T-helper 17 cell (primary cell): ENCODE measurements around the gene TOMM7. TPM values are rescaled to one million over a fixed set of nuclear protein-coding genes. Genes with fewer than 3 reads are reported as not detected.

Experiments used
- ATAC-seq: fragments of 150-1000 bp; cut with Tn5 transposase; 2 replicates; pipeline ENCODE4 v1.10.0; 2021; ENCODE audit warnings: mild to moderate bottlenecking, moderate library complexity
- DNase-seq, 3 donors: peaks; one replicate each; pipeline versions ENCODE4 v3.0.0 to v3.0.0-alpha.2; 2020 to 2021
- H3K9me3 ChIP-seq: one replicate; pipeline ENCODE4 v1.7.0; 2013; ENCODE audit warnings: low read length, mild to moderate bottlenecking; ENCODE audit not compliant: control insufficient read depth, poor library complexity, severe bottlenecking
- H3K27ac Mint-ChIP-seq: one replicate; pipeline ENCODE4 v1.8.0; 2022; ENCODE audit warnings: mild to moderate bottlenecking, moderate library complexity, mixed read lengths
- H3K27me3 Mint-ChIP-seq: one replicate; pipeline ENCODE4 v1.8.0; 2022; ENCODE audit warnings: mixed read lengths
- H3K36me3 Mint-ChIP-seq: one replicate; pipeline ENCODE4 v1.8.0; 2022; ENCODE audit warnings: low read depth, mixed read lengths
- H3K4me1 Mint-ChIP-seq: one replicate; pipeline ENCODE4 v1.8.0; 2022; ENCODE audit warnings: mild to moderate bottlenecking, mixed read lengths
- H3K4me3 Mint-ChIP-seq: one replicate; pipeline ENCODE4 v1.8.0; 2022; ENCODE audit warnings: mild to moderate bottlenecking, moderate library complexity, mixed read lengths
- total RNA-seq, 4 donors: library from RNA in 2 of 4; stranded (reverse) in 2 of 4; gene quantifications; one replicate each; pipeline ENCODE4 v1.2.3 and lab custom pipeline; 2022 to 2026

The TOMM7 gene
- total RNA-seq, 2 donors from 2014 or later = 425 to 606 TPM

DNA sequence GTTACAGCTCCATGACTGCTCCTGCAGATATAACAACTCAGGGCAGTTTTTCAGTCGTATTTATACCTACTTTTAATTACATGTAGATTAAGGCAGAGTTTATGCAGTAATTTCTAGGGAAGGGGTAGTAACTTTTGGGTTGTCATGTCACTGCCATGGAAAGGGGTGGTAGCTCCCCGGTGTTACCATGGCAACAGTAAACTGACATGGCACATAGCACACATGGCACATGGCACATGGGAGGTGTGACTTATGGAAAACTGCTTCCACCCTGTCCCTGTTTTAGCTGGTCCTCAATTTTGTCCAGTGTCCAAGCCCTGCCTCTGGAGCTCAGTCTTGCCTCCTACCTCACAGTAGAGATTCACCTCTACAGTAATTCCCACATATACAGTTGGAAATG lies 3.9 kb upstream of the TOMM7 start:
- H3K36me3 Mint-ChIP-seq = peaks cover 5% of the 10 kb centered on the region
- no peak overlapping the region for H3K27ac Mint-ChIP-seq

DNA sequence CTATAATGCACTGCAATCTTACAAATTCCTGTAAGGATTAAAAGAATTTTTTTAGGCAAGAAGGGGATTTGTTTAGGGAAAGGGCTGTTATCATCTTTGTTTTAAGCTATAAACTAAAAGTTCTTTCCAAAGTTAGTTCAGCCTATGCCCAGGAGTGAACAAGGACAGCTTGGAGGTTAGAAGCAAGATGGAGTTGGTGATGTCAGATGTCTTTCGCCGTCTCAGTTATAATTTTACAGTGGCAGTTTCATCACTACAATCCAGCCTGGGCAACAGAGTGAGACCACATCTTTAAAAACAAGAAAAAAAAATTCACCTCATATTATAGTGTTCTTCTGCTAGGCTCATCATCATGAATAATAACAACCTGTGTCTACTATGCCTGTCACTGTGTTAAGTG lies 2.1 kb upstream of the TOMM7 start:
- Mint-ChIP-seq H3K27me3 (peaks cover 28% of the 10 kb centered on the region), H3K36me3 (peaks cover 5% of the 10 kb centered on the region), H3K27ac (no peak overlapping the region), H3K4me3 (no peak overlapping the region), H3K4me1 (peaks cover 14% of the 10 kb centered on the region)
- ATAC-seq (no peak), DNase-seq (no peak)
- no peaks in the 10 kb centered on the region for H3K9me3 ChIP-seq

More for the DNA sequence above, 3.9 kb upstream of the TOMM7 start:
- DNase-seq = no peak
- no peaks in the 10 kb centered on the region for H3K9me3 ChIP-seq
- H3K27me3 Mint-ChIP-seq = peaks cover 34% of the 10 kb centered on the region
- no peak for ATAC-seq
- peaks cover 5% of the 10 kb centered on the region for H3K4me1 Mint-ChIP-seq
- no peak overlapping the region for H3K4me3 Mint-ChIP-seq

DNA sequence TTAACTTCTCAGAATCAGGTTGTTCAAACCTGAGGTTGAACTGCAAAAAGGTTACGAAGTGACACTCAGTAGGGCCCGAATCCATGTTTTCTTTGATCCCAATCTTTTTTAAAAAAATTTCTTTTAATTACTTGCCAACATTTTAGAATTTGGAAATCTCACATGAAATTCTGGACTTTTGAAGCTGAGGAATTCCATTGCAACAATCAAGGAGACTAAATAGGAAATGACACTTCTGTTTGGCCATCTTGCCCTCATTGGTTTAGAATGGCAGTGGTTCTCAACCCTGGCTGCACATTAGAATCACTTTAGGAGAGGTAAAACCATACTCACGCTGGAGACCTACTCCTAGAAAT lies 471 bp upstream of the TOMM7 start:
- Mint-ChIP-seq H3K36me3 (peaks cover 3% of the 10 kb centered on the region), H3K4me1 (peaks cover 17% of the 10 kb centered on the region), H3K27me3 (peaks cover 21% of the 10 kb centered on the region), H3K4me3 (peak overlapping the region; percentile 99), H3K27ac (peak overlapping the region; percentile 99)
- no peaks in the 10 kb centered on the region for H3K9me3 ChIP-seq
- DNase-seq = no peak
- no peak for ATAC-seq

DNA sequence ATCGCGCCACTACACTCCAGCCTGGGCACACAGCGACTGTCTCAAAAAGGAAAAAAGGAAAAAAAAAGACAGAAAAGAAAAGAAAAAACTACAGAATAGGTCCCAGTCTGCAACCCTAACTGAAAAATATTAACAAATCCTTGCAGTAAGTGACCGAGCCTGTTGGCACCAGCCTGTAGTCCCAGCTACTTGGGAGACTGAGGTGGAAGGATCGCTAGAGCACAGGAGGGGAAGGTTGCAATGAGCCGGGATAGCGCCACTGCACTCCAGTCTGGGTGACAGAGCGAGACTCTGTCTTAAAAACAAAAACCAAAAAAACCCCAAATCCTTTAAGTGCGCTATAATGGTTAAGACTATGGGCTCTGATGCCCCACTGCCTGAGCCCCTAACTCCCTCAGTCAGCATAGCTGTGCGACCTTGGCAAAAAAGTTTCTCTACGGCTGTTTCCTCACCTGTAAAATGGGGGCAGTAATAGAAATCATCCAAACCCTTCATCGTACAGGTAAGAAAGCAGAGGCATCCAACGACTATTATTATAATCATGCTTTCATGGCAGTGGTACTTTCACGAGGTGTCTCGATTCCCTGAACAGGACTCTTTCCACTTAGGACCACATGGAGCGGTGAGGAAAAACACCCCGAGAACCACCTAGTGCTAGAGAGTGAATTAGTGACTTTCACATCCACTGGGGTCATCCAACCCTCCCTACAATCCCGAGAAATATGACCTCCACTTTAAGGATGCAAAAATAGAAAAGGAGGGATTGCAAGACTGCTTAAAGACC lies 755 bp downstream of the TOMM7 start:
- no peak for DNase-seq
- Mint-ChIP-seq H3K27ac (peak overlapping the region; percentile 99), H3K4me1 (peaks cover 20% of the 10 kb centered on the region), H3K4me3 (peak overlapping the region; percentile 99), H3K36me3 (peaks cover 3% of the 10 kb centered on the region), H3K27me3 (peaks cover 21% of the 10 kb centered on the region)
- ATAC-seq = peak; percentile 10
- no peaks in the 10 kb centered on the region for H3K9me3 ChIP-seq

DNA sequence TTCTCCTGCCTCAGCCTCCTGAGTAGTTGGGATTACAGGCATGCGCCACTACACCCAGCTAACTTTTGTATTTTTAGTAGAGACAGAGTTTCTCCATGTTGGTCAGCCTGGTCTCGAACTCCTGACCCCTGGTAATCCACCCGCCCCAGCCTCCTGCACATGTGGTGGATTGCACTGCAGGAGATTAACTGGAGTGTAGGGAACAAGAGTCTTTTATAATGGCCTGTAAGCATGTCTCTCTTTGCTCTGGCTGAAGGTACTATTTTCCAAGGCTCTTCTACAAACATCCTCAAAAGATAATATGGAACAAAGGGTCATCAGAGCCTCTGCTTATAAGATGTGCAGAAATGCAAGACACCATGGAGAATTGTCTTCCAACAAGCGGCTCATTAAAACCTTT lies 3.2 kb downstream of the TOMM7 start:
- Mint-ChIP-seq H3K27ac (peak overlapping the region; percentile 99), H3K4me1 (peaks cover 31% of the 10 kb centered on the region), H3K36me3 (peaks cover 6% of the 10 kb centered on the region)

DNA sequence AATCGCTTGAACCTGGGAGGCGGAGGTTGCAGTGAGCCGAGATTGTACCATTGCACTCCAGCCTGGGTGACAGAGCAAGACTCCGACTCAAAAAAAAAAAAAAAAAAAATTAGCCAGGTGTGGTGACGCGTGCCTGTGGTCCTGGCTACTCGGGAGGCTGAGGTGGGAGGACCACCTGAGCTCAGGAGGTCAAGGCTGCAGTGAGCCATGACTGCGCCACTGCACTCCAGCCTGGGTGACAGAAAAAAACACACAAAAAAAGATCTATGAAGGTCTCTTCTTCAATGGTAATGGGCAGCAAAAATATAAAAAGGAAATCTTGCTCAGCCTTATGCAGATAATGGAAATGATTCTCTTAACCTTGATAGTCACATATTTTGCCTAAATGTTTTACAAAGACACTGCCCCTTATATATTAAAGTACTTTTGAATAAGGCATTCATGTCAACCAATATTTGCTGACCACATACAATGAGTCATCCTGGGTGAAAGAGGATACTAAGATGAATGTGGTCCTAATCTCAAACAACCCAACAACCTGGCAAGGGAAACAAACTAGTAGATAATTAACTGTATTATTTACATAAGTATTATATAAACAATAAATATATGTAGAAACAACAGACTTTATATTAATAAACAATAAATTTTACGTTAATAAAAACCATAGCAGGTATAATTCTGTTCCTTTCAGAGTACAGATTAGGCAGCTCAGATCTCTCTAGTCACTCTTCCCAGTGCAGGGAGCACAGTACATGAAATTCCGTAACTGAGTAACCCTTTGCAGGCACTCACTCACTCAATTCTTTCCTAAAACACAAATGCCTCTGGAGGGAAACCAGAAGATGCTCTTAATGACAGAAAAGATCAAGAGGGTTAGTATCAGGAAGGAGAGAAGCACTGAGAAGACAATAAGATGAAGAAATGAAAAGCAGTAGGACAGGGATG lies 8.1 kb downstream of the TOMM7 start:
- H3K4me1 Mint-ChIP-seq = peaks cover 15% of the 10 kb centered on the region
- ATAC-seq (no peak), DNase-seq (no peak)
- no peaks in the 10 kb centered on the region for H3K9me3 ChIP-seq
- H3K36me3 Mint-ChIP-seq = peaks cover 7% of the 10 kb centered on the region
- H3K4me3 Mint-ChIP-seq = no peak overlapping the region
- no peaks in the 10 kb centered on the region for H3K27me3 Mint-ChIP-seq
- peak overlapping the region; percentile 91 for H3K27ac Mint-ChIP-seq

More for the DNA sequence above, 3.2 kb downstream of the TOMM7 start:
- no peak for DNase-seq
- Mint-ChIP-seq H3K4me3 (no peak overlapping the region), H3K27me3 (peaks cover 10% of the 10 kb centered on the region)
- H3K9me3 ChIP-seq = no peaks in the 10 kb centered on the region
- no peak for ATAC-seq

DNA sequence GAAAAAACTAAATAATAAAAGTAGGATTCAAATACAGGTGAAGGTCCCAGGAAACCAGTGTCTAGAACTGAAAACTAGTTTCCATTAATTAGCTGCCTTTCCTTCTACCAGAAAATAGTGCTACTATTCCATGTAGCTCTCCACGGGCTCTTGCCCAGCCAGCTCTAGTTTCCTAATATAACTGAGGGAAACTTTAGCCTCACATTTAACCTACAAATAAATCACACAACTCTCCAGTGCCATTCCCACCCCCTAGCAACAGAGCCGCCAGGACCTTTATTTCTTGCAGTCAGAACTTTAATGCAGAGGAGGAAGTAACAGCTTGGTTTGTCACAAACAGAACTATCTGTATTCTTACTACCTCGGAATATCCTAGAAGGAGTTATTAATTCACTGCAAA lies 10.3 kb downstream of the TOMM7 start:
- H3K4me3 Mint-ChIP-seq = no peak overlapping the region
- H3K4me1 Mint-ChIP-seq = peaks cover 14% of the 10 kb centered on the region
- no peak for ATAC-seq
- H3K27me3 Mint-ChIP-seq = no peaks in the 10 kb centered on the region
- no peak overlapping the region for H3K27ac Mint-ChIP-seq
- no peak for DNase-seq
- no peaks in the 10 kb centered on the region for H3K9me3 ChIP-seq
- peaks cover 7% of the 10 kb centered on the region for H3K36me3 Mint-ChIP-seq

DNA sequence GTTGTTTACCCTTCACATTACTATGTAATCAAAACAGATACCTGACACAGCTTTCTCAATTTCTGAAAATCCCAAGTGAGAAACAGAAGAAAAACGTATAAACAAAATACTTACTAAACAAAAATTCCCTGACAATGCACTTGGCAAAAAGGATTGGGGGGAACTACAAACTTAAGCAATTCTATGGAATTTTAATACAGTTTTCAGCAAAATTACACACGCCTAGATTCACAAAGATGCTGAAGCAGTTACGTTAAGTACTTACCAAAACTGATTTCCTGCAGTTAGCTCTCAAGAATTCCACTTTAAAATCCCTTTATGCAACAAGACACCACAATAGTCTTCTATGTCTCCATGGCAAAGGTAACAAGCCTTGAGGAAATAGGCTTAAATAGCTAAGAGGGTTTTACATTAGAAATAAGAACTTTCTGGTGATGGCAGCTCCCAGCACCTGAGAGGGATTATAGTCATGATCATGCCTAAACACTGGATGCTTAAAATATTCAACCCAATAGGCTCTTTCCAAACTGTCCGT lies 10.8 kb downstream of the TOMM7 start:
- H3K27ac Mint-ChIP-seq = no peak overlapping the region
- H3K9me3 ChIP-seq = no peaks in the 10 kb centered on the region
- H3K36me3 Mint-ChIP-seq = peaks cover 7% of the 10 kb centered on the region
- no peak for ATAC-seq
- H3K4me3 Mint-ChIP-seq = no peak overlapping the region
- peaks cover 14% of the 10 kb centered on the region for H3K4me1 Mint-ChIP-seq
- no peaks in the 10 kb centered on the region for H3K27me3 Mint-ChIP-seq
- DNase-seq = no peak

DNA sequence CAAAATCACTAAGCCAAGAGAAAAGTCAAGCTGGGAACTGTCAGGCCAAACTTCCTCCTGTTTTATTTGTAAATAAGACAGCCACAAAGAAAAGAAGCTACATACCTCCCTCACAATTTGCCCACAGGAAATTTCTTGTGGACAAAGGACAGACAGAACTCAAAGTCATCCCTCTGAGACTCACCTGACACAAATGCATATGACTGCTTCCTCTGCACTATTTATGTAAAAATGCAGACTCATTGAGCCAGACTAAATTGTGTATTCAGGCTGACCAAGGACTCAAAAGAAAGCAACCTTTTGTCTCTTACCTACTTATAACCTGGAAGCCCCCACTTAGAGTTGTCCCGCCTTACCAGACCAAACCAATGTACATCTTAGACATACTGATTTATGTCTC lies 11.8 kb downstream of the TOMM7 start:
- no peak overlapping the region for H3K4me3 Mint-ChIP-seq
- H3K9me3 ChIP-seq = no peaks in the 10 kb centered on the region
- peaks cover 4% of the 10 kb centered on the region for H3K36me3 Mint-ChIP-seq
- DNase-seq = no peak
- no peaks in the 10 kb centered on the region for H3K27me3 Mint-ChIP-seq
- ATAC-seq = no peak
- no peak overlapping the region for H3K27ac Mint-ChIP-seq
- H3K4me1 Mint-ChIP-seq = peaks cover 9% of the 10 kb centered on the region

DNA sequence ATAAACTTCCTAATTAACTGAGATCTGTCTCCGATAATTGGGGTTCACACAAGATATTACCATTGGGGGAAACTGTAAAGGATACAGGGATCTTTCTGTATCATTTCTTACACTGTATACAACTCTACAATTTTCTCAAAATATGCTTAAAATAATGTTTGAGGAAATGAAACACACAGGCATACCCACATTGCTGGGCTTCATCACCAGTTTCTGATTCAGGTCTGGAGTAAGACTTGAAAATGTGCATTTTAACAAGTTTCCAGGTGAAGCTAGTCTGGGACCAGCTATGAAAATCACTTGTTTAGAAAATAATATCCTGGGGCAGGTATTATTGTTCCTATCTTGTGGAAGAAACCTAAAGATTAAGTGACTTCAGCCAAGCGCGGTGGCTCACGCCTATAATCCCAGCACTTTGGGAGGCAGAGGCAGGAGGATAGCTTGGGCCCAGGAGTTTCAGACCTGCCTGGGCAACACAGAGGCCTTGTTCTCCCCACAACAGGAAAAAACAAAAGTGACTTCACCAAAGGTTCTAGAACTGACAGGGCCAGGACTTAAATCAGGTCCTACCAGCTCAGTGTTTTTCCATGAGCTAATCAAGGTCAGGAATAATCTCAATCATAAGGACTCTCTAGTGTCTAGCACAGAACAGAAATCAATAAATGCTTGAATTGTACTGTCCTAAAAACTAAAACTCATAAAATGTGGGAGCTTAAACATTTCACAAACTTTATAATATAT lies 12.6 kb downstream of the TOMM7 start:
- H3K4me1 Mint-ChIP-seq = peaks cover 5% of the 10 kb centered on the region
- peak overlapping the region; percentile 50 for H3K4me3 Mint-ChIP-seq
- H3K27ac Mint-ChIP-seq = peak overlapping the region; percentile 6
- H3K9me3 ChIP-seq = no peaks in the 10 kb centered on the region
- peaks cover 4% of the 10 kb centered on the region for H3K36me3 Mint-ChIP-seq
- DNase-seq (no peak), ATAC-seq (no peak)
- no peaks in the 10 kb centered on the region for H3K27me3 Mint-ChIP-seq

DNA sequence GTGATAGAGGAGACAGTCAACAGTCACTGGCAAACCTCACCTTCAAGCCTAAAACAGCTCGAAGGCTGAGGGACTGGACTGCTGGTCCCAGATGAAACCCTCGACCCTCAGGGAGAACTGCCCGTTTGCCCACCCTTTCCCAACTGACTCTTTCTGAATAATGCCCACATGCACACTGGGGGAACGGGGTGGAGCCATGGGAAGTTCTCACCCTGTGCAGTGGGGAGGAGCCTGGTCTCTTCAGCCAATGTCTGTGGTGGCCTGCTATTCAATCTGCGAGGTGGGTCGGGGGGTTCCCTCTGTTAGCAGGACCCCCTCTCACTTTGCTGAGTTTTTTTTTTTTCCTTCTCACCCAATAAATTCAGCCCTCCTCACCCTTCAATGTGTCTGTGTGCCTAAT lies 14.5 kb downstream of the TOMM7 start:
- DNase-seq = no peak
- Mint-ChIP-seq H3K27ac (no peak overlapping the region), H3K27me3 (peaks cover 9% of the 10 kb centered on the region), H3K4me3 (no peak overlapping the region), H3K36me3 (peaks cover 3% of the 10 kb centered on the region), H3K4me1 (peaks cover 4% of the 10 kb centered on the region)
- no peak for ATAC-seq
- no peaks in the 10 kb centered on the region for H3K9me3 ChIP-seq

DNA sequence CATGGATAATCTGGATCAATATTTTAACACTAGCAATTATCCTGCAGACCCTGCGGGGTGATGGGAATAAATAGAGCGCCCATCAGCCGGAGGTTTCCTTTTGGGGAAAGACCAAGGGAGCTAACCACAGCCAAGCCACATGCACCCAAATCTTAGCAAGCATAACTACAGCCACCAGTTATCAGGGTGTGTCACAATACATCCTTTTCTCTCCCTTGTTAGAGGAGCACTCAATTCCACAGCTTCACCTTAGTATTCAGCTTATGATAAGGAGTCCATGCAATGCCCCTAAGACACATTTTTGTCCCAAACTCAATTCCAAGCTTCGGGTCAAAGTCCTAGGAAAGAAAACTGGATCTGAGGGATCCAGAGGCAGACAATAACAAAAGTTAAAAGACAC lies 15.9 kb downstream of the TOMM7 start:
- H3K27me3 Mint-ChIP-seq = peaks cover 19% of the 10 kb centered on the region
- DNase-seq = no peak
- H3K36me3 Mint-ChIP-seq = no peaks in the 10 kb centered on the region
- peaks cover 4% of the 10 kb centered on the region for H3K4me1 Mint-ChIP-seq
- H3K4me3 Mint-ChIP-seq = no peak overlapping the region
- no peak overlapping the region for H3K27ac Mint-ChIP-seq
- ATAC-seq = no peak
- H3K9me3 ChIP-seq = no peaks in the 10 kb centered on the region

DNA sequence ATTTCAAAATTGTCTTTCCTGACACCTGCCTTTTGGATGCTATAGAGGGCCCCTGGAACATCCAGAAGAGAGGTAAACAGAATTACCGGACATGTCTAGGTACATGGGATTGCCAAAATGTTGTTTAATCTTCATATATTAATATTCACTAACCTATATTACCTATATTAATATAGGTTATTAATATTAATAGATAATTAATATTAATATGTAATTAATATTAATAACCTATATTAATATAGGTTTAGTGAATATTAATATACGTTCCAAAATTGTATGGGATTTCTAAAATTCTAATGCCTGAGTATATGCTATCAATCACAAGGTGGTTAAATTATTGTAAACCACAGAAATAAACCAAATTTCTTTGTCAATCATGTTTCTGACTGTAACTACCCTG lies 17.4 kb downstream of the TOMM7 start:
- no peak overlapping the region for H3K27ac Mint-ChIP-seq
- no peaks in the 10 kb centered on the region for H3K9me3 ChIP-seq
- DNase-seq (no peak), ATAC-seq (no peak)
- no peak overlapping the region for H3K4me3 Mint-ChIP-seq
- no peaks in the 10 kb centered on the region for H3K36me3 Mint-ChIP-seq
- H3K4me1 Mint-ChIP-seq = peaks cover 4% of the 10 kb centered on the region
- peaks cover 19% of the 10 kb centered on the region for H3K27me3 Mint-ChIP-seq
